GM18951 (cell line): Measurements from ENCODE around the gene RALGPS1.

ENCODE experiments used
- POLR2A ChIP-seq: IDR thresholded peaks from 4 replicates; pipeline ENCODE4 v1.6.1; 2011; ENCODE audit warnings: mild to moderate bottlenecking; ENCODE audit not compliant: insufficient read length, insufficient read depth; ENCODE audit errors: extremely low read depth
- in situ Hi-C: fragments of 300-500 bp; cut with MboI; formaldehyde crosslinking; loops from one replicate; pipeline ENCODE4 v1.12.0; 2022; ENCODE audit warnings: low sequenced_read_pairs, mixed read lengths, inconsistent platforms; ENCODE audit not compliant: unreplicated experiment

RALGPS1 gene

DNA sequence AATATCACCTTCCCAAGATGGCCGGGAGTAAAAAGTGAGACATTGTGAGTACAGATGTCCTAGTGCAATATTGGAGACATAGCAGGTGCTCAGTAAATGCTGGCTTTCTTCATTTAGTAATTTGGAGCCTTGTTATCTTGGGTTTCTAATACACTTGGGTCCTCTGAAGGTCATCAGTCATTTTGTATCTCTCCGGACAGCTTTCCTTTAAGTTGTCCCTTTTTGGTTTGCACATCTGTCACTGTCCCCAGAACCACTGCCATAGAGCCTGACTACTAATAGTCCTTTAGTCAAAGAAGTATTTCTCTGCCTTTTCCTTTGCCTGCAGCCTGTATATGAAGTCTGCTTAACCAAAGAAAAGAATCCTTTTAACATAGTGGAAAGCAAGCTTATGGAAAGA is 215.7 kb downstream of the RALGPS1 start:
- in situ Hi-C loops, result no loop called here
- TF ChIP-seq POLR2A, result no peak

DNA sequence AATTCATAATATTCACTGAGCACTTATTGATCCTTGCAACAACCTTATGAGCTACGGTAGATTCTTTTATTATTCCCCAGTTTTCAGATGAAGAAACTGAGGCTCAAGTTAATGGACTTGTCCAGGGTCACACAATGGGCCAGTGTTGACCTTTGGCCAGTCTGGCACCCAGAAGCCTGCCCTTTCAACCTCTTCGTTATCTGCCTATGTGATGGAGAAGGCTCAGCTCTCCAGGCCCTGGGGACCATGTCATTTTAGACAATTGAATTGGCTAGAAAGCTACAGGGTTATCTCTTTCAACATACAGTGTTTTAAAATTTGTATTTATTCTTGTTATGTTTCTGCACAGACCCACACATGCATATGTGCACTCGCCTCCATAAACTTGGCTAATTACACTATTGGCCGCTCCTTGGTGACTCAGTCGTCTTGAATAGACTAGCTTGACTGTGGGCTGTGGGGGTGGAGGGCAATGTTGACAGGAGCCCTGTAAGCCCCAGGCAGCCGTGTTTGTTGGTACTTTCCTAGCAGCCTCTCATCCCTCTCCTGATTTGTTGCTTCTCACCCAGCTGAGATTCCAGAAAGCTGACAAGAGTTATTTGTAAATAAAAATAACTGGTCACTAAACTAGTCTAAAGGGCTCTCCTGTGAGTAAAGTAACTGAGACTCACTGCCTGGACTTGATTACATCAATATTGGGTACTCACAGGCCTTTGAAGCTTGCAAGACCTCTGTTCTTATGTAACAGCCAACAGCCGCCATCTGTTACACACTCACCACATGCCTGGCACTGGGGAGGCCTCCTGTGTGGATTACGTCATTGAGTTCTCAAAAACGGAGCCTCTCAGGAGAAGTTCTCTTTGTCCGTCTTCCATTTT is 216.3 kb downstream of the RALGPS1 start:
- TF ChIP-seq POLR2A, result no peak
- in situ Hi-C loops, result no loop called here

DNA sequence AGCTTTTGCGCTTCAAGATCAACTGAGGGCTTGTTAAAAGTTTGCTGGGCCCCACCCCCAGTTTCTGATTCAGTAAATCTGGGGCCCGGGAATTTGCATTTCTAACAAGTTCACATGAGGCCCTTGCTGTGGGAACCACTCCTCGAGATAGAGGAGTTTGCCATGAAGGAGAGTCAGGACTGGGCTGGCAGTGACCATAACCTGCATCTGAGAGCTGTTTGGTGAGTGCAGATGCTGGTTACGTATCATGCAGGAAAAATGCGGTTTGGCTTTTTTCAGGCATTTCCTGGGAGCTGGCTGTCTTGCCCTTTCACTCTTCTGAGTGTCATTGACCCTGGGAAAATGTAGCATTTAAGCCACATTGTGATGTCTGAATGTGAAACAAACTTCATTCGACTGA is 217.3 kb downstream of the RALGPS1 start:
- in situ Hi-C loops, result no loop called here
- no peak for TF ChIP-seq POLR2A

DNA sequence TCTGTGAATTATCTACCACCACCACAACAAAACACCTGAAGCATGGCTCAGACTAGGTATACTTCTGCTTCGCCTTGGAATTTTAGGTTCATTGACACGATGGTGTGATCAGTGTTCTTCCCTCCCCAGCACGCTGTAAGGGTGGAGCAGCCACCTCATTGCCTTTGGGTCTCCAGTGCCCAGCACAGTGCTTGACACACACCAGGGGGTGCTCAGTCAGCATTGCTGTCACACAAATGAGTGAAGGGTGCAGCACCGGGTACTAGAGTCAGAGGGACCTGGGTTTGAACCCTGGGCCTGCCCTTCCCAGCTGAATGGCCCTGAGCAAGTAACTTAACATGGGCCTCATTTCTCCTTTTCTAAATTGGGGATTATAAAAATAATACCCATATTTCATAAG is 217.8 kb downstream of the RALGPS1 start:
- no peak for TF ChIP-seq POLR2A
- in situ Hi-C loops, result no loop called here

DNA sequence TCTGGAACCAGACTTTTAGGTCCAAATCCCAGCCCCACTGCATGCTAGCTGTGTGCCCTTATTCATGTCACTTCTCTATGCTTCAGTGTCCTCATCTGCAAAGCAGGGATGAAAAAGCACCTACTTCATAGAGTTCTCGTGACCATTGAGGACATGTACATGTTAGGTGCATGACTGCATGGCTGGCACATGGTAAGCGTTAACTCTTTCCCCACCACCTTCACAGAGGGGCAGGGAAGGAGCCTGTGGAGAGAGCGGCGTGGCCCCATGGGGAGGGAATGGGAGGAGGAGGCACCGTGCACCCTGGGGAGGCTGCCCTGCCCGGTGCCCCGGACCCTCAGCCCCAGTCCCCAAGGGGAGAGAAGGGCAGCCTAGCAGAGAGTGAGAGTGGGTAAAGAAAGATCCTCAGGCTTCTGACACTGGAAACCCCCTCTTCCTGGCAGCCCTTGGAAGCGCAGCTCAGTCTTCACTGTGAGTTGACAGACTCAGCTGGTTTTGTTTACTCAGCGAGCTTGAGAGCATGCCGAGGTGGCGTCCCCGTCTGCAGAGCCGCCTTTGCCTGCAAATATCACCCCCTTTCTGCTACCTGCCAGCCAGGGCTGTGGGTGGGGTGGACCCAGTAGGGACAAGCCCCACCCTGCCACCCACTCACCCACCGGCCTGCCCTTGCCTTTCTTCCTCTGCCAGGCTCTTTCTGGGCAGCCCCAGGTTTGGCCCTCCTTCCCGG is 218.5 kb downstream of the RALGPS1 start:
- in situ Hi-C loops, result no loop called here
- no peak for TF ChIP-seq POLR2A

DNA sequence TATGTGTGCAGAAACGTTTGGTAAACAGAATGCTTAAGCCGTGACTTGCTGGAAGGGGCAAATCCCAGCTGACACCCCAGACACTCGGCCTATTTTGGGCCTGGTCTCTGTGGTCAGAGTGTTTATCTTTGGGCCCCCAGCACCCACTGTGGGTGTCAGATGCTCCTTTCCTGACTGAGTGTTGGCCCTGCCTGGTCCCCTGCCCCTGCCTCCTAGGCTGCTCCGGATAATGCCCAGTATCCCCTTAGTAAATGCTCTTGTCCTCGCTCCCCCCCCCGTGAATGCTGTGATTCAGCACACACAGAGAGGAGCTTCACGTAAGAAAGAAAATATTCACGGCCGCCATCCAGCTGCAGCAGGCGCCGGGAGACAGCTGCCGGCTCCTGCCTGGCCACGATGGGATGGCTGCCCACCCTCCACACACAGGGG is 219.2 kb downstream of the RALGPS1 start:
- TF ChIP-seq POLR2A, result no peak
- in situ Hi-C loops, result no loop called here

DNA sequence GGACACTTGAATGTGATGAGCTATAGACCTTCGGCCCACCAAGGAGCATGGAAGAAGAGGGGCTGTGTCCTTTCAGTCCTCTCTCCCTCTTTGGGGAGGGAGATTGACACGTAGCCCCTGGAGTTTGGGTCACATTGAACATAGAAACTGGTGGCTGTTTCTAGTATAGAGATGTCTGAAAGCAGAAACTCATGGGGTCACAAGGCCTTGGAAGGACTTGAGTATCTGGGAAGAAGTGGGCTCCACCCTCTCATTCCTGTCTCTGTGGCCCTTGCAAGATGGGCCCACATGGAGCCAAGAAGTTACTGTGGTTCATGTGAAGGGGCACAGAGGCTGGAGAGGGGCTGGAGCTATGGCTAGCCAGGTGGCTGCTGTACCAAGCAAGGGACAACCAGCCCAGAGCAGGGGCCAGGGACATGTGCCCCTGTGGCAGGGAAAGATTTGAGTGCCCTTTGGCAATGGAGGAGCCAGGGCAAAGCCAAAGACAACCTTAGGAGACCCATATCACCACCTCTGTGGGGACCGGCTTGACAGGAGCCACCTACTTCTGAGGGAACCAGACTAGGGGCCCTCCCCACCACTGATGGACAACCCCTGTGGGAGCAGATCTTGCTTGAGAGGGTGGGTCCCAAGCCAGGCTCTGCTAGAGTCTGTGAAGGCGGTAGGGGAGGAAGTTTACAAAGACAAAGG is 220.6 kb downstream of the RALGPS1 start:
- in situ Hi-C loops, result no loop called here
- TF ChIP-seq POLR2A, result no peak

DNA sequence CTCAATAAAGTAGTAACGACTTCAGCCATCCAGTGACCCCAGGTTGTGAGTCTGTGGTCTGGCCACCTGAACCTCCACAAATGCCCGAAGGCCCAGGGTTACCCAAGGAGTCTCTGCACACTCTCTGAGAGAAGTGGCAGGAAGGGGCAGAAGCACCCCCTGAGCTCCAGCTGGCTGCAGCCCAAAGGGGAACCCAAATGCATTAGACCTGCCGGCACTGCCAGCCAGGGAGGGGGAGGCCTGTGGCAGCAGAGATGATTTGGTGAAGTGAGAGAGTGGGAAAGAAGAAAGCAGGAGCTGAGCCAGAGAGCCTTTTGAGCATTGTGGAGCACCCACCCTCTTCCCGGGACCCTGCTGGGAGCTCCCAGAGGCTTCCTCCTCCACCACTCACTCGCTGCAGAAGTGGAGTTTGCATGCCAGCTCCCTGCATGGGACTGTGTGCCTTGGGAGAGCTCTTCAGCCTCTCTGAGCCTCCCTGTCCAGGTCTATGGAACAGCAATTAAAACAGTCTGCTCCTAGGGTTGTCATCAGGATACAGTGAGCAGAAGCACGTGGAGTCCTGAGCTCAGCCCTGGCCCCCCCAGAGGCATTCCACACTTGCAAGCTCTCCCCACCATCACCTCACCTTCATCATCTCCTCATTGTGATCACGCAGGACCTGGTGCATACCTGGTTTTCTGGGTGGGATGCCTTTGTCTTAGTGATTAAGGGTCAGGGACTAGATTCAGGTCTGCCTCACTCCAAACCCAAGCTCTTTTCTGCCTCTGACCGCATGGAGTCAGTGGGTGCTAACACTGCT is 221.7 kb downstream of the RALGPS1 start:
- in situ Hi-C loops, result no loop called here
- TF ChIP-seq POLR2A, result no peak

DNA sequence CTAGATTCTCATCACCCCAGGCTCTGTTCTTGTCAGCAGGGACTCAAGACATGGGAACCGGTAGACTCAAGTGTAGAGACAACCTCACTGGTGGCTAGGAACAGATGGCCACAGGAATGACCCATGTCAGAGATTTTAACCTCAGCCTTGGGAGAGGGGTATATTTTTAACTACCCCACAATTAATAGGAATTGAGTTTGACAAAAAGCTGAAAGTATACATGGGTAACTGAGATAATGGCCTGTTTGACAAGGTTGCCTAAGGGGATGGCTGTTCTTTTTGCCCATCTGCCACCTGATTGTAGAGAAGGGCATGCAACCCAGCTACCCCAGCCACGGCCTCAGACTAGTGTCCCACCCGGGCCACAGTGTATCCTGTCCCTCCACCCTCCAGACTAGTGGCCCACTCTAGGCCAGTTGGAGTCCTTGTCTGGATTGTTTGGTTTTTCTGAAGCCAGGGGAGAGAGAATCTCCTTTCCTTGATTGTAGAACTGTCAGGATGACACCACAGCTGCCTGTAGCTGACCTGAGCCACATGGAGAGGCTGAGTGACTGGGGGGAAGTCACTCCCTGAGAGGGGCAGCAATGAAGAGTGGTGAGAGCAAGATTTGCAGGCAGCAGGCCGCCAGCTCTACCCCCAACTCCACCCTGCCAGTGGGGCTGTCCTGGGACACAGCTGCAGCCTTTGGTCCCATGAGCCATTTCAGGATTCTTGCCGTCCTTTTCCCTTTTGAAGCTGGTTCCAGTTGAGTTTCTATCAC is 222.5 kb downstream of the RALGPS1 start:
- no peak for TF ChIP-seq POLR2A
- in situ Hi-C loops, result no loop called here

DNA sequence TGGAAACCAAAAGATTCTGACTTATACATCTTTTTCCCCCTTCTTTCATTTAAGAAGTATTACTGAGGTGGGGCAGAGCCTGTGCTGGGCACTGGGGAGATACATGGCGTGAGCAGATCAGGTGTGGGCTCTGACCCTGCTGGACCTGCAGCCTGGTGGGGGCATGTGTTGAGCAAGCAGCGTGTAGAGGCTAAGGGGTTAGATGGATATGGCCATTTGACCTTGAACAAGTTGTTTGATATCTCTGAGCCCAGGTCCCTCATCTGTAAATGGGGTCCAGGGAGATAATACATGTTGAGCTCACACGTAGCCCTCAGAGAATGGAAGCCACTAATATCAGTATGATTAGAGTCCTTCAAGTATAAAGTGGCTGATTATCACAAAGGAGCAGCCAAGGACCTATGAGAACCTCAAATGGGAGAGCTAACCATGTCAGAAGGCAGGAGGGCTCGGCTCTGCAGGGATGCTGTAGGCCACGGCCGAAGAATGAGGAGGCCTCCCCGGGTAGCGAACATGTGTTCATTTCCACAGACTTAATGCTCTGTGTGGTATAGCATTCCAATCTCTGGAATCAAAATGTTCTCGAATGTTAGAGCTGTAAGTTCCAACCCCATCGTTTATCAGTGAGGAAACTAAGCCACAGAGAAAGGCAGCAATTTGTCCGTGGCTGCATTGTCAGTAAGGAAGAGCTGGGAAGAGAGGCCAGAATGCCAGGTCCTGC is 223.2 kb downstream of the RALGPS1 start:
- no peak for TF ChIP-seq POLR2A
- in situ Hi-C loops, result no loop called here

DNA sequence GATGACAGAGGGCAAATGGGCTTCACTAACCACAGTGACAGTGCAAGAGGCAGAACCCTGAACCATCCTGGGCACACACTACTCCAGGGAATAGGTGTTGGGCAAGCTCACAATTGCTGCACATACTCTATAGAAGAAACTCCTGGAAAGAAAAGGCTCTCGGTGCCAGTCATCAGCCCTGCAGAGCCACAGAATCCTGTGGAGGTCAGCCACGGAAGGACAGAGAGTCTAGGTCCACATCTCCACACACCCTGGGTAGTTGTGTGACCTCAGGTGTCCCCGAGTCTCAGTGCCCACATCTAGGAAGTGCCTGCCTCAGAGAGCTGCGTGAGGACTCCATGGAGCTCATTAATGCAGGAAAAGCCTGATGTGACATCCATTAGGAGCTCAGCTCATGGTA is 223.9 kb downstream of the RALGPS1 start:
- TF ChIP-seq POLR2A, result no peak
- in situ Hi-C loops, result no loop called here
